Renal cortical epithelial cell (primary cell): ENCODE data around the gene GSG1L2. TPM values are rescaled to one million over a fixed set of nuclear protein-coding genes. Genes with fewer than 3 reads are reported as not detected.
A peak's percentile ranks its signal among the peaks of the same experiment; 100 is the strongest.

ENCODE experiments used
- DNase-seq: peaks from one replicate; pipeline ENCODE4 v3.0.0-alpha.2; 2011; ENCODE audit warnings: low read depth
- total RNA-seq: library from RNA; depleted of rRNA; stranded (reverse); fragments of >200 nt; gene quantifications from 2 replicates; pipeline ENCODE4 v1.2.3, GENCODE V29; 2014

GSG1L2 gene
- total RNA-seq: not detected in 2 replicates

DNA sequence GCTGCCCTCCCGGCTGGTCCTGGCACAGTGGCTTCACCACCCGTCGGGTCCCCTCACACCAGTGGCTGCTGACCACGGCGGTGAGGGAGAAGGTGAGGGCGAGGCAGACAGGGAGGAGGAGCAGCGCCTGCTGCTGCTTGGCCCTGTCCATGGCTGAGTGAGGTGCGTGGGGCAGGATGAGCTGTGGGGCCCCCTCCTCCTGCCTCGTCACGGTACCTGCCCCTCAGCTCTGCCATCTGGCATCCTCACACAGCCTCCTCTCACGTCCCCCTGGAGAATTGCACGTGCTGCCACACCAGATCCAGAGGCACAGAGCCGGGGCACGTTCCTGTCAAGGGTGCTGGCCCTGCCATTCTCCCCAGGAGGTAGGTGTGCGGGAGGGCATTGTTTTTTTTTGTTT, at the start of gene GSG1L2:
Gene GSG1L2, minus strand, starts transcription at position 159 of the 400 bp plus-strand sequence. Its CDS starts 8 bp downstream, at position 151.
- no peak for DNase-seq

- DNase-seq: no peak
Measured at GRCh38 chr17:9868552-9868951, 46.7 kb upstream of the GSG1L2 start.

- peak; percentile 34 for DNase-seq
Measured at GRCh38 chr17:9865586-9865985, 43.7 kb upstream of the GSG1L2 start.

GRCh38 chr17:9862949-9863348, 41.1 kb upstream of the GSG1L2 start:
- DNase-seq: no peak

- DNase-seq: no peak
Measured at GRCh38 chr17:9862220-9862619, 40.3 kb upstream of the GSG1L2 start.

DNA sequence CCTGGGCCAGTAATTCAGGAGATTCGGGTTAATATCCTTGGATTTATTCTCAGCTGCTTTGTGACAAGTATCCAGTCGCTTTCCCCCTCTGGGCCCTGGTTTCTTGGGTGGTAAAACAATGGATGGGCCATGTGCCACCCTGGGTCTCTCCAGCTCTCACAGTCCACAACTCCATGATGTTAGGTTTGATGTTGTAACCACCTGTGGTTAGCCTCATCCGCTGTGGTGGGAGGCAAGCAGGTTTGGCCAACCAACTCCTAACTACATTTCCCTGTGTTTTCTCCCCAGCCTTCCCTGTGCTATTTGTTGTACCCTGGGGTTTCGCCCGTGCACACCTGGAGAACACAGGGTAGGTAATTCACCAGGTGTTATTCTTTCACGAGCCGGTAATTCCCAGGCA, 39.0 kb upstream of the GSG1L2 start:
- no peak for DNase-seq

DNA sequence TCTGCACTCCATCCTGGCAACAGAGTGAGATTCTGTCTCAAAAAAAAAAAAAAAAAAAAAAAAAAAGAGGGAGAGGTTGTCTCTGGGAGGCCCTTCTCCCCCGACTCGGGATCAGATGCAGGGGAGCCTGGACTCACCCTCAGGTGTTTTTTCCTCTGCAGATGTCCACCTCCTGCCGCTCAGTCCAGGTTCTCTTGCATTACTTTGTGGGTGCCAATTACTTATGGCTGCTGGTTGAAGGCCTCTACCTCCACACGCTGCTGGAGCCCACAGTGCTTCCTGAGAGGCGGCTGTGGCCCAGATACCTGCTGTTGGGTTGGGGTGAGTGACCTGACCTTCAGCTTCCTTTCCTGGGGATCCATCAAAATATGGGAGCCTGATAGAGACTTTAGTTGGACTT, 37.9 kb upstream of the GSG1L2 start:
- DNase-seq: no peak

- DNase-seq: no peak
Measured at GRCh38 chr17:9855036-9855435, 33.2 kb upstream of the GSG1L2 start.

DNA sequence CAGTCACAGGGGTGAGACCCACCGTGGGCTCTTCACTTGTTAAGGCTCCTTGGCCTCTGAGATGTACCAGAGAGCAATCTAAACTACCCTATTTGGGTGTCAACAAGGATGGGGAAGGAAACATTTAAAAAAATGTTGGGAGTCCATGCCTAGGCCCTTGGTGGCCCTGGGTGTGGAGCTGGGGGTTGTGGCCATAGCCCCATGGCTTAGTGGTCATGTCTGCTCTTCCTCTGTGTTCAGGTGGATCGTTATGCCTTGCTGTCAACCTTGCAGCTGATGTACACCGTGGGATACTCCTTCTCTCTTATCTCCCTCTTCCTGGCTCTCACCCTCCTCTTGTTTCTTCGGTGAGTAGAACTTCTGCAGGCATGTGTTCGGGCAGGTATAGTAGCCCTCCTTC, 32.4 kb upstream of the GSG1L2 start:
- DNase-seq: no peak

DNA sequence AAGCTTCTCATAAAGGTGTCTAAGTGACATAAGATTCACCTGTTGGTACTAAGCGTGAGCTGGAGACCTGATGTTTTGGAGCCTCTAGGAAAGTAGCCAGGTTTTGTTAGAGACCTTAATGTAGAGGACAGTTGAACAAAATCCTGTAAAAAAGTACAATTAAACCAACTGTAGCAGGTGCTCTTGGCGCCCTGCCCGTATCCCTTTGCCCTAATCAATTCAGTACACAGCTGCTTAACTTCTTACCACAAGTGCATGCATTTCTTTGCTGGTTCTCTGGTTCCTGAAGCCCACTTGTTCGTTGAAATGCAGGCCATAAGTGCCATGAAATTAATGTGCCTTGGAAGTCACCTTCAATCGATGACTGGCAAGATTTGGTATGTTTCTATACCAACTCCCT, 28.3 kb upstream of the GSG1L2 start:
- no peak for DNase-seq

- no peak for DNase-seq
Measured at GRCh38 chr17:9845306-9845705, 23.4 kb upstream of the GSG1L2 start.

DNA sequence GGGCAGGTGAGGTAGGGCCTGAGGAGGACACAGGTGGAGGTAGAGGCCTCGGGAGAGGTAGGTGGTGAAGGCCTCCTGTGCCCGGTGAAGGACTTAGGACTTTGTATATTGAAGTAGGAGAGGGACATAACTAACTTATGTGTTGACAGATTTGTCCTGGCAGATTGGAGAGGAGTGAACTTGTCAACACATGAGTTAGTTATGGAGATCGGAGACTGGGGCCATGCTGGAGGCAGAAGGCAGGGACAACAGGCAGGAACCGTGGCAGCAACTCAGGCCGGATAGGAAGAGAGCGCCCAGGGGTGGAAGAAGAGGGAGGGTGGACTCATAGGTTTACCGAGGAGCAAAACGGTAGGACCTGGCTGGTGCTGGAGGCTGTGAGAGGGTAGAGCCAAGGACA, 22.3 kb upstream of the GSG1L2 start:
- no peak for DNase-seq

DNA sequence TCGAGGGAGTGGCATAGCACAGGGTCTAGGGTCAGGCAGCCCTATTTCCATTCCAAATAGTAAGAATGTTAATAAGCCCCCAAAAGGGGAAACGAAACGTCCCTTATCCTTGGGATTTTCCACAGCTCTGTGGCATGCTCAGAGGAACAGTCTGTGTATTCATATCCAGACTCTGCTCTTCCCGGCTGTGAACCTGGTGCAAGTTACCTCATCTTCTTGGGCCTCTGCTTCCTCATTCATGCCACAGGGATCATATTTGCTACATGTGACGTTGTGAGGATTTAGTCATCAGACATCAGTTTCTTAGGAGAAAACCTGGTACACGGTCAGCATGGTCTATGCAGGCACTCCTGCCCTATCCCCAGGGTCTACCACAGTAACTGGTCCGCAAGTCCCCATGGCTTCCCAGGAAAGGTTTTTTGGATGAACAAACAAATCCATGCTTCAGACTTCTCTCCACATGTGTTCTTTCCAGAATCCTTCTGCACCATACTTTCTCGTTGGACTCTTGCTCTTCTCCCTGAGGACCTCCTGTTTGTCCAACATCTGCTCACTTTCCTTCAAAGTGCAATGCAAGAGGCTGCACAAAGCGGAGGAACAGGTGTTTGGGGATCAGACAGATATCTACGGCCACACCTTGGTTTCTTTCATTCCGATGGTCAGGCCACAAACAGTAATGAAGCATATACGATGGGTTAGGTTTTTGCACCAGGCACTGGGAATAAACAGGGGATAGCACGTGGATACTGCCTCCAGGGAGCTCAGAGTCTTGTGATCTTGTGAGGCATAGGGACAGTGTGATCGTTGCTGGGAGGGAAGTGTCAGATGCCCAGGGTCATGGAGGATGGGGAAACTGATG, 21.5 kb upstream of the GSG1L2 start:
- no peak for DNase-seq

DNA sequence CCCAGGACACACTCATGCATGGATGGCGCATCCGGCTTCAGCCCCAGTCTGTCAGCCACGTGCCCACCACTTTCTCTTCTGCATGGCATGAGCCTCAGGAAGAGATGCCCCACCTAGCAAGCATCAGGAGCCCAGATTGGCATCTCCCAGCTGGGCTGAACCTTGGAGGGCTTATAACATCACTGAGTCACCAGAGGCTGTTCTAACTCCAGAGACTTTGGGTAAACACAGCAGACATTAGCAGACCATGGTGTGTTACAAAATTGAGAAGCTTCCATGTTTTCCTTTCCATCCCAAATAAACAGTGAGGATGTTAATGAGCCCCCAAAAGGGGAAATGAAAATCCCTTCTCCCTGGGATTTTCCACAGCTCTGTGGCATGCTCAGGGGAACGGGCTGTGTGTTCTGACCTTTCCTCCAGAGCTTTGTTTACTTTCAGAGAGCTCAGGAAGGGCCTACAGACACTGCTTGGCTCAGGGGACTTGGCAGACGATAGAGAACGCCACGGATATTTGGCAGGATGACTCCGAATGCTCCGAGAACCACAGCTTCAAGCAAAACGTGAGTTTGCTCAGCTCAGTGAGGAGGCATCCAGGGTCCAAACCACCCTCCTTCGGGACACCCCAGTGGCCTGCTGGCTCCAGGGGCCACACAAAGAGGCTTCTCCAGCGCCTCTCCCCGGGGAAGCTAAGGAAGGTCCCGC, 20.3 kb upstream of the GSG1L2 start:
- DNase-seq: no peak

- DNase-seq: peak; percentile 21
Measured at GRCh38 chr17:9839433-9839832, 17.6 kb upstream of the GSG1L2 start.

- DNase-seq: peak; percentile 76
Measured at GRCh38 chr17:9837551-9838471, 15.9 kb upstream of the GSG1L2 start.

DNA sequence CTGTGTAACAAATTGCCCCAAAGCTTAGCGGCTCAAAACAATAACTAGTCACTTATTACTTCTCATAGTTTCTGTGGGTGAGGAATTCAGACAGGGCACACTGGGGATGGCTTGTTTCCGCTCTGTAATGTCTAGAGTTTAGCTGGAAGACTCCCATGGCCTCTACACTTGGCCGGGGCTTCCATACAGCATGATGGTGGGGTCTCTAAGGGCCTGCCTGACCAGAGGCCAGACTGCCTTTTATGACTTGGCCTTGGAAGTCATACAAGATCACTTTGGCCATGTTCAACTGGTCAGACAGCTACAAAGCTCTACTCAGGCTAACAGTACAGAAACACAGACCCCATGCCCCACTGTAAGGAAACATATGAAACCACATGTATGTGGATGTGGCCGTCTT, 12.0 kb upstream of the GSG1L2 start:
- no peak for DNase-seq

DNA sequence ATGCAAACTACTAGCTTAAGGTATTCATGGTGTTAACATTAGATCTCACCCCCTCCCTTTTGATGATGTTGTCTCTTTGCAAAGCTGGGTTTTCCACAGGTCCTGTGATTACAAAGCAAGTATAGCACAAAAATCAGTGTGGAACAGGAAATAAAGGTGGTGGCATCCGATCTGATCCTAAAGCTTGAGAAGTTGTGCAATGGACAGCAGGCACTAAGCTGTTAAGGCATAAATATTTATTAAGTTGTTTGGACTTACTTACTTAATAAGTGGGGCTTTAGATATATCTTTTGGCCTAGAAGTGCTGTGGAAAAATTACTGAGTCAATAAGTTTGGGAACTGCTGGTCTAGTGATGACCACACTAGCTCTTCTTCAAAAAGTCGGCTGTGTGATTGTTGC, 8.8 kb upstream of the GSG1L2 start:
- no peak for DNase-seq

- DNase-seq: no peak
Measured at GRCh38 chr17:9829343-9829742, 7.5 kb upstream of the GSG1L2 start.

GRCh38 chr17:9828296-9829295, 6.7 kb upstream of the GSG1L2 start:
- no peak for DNase-seq

GRCh38 chr17:9825641-9826150, 3.8 kb upstream of the GSG1L2 start, which contains the start of gene GLP2R:
Gene GLP2R, plus strand, starts transcription at chr17:9825924. Its CDS starts 140 bp downstream, at chr17:9826064.
- no peak for DNase-seq
